Stimulated activated CD8-positive, alpha-beta memory T cell treated with anti-CD3 and anti-CD28 coated beads, Interleukin-2, amount 100 ng/mL, for 48 hours (primary cell): Measurements from ENCODE around the gene AGAP1.

Experiments used
- DNase-seq, 2 donors: peaks; one replicate each; pipeline ENCODE4 v3.0.0-alpha.2; 2020; ENCODE audit warnings: low read depth in 2 of 2

The AGAP1 gene

GRCh38 chr2:235638541-235639427, 144.9 kb downstream of the AGAP1 start:
- DNase-seq = no peak

GRCh38 chr2:235639428-235639773, 145.6 kb downstream of the AGAP1 start:
- DNase-seq = no peak

GRCh38 chr2:235639885-235640284, 146.0 kb downstream of the AGAP1 start:
- DNase-seq = no peak

- no peak for DNase-seq
Observed at GRCh38 chr2:235640377-235640776, 146.5 kb downstream of the AGAP1 start.

- DNase-seq = no peak
Observed at GRCh38 chr2:235640926-235641723, 147.3 kb downstream of the AGAP1 start.

- no peak for DNase-seq
Observed at GRCh38 chr2:235641956-235642355, 148.1 kb downstream of the AGAP1 start.

GRCh38 chr2:235642446-235643098, 148.7 kb downstream of the AGAP1 start:
- no peak for DNase-seq

GRCh38 chr2:235643680-235644511, 150.1 kb downstream of the AGAP1 start:
- DNase-seq = no peak

- no peak for DNase-seq
Observed at GRCh38 chr2:235647264-235647663, 153.4 kb downstream of the AGAP1 start.

GRCh38 chr2:235647877-235648276, 154.0 kb downstream of the AGAP1 start:
- no peak for DNase-seq

GRCh38 chr2:235649418-235649817, 155.6 kb downstream of the AGAP1 start:
- DNase-seq = no peak

- DNase-seq = no peak
Observed at GRCh38 chr2:235651643-235652042, 157.8 kb downstream of the AGAP1 start.

- no peak for DNase-seq
Observed at GRCh38 chr2:235654103-235654813, 160.4 kb downstream of the AGAP1 start.

GRCh38 chr2:235658351-235659174, 164.7 kb downstream of the AGAP1 start:
- DNase-seq = no peak

GRCh38 chr2:235659767-235660322, 166.0 kb downstream of the AGAP1 start:
- no peak for DNase-seq

GRCh38 chr2:235660484-235661082, 166.7 kb downstream of the AGAP1 start:
- DNase-seq = no peak

- no peak for DNase-seq
Observed at GRCh38 chr2:235661167-235661937, 167.5 kb downstream of the AGAP1 start.

- DNase-seq = no peak
Observed at GRCh38 chr2:235661952-235662351, 168.1 kb downstream of the AGAP1 start.
